HG02973 (cell line): Measurements from ENCODE around the gene DAAM2.

ENCODE experiments used
- ATAC-seq: cut with Tn5 transposase; IDR thresholded peaks from one replicate; pipeline ENCODE4 v1.9.1; 2021; ENCODE audit warnings: moderate library complexity; ENCODE audit not compliant: unreplicated experiment

DAAM2 gene

DNA sequence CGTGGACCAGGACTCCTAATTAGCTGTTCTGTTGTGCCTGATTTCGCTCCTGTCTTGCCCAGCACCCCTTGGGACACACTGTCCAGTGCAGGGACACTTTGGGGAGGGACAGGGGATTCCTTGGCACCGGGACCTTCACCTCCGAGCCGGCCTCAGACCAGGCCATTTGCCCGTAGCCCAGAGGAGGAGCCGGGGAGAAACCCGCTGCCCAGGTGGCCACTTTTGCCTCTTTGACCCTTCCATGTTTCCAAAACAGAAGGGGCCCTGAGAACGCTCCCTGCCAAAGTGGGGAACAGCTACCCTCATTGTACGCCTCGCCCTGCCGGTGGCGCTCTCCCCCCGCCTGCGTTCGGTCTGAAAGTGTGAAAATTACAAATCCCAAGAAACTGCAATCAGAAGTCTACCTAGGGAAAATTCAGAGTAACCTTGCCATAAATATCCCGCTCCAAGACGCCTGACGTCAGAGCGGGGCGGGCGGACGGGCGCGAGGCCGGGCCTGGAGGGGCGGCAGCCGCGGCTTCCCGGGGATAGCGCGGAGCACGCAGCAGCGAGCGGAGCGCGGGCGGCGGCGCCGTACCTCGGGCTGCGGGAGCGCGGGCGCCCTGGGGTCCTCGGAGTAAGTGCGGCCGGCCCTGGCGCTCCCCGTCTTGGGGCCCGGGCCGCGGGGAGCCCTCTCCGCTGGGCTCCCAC, at the start of gene DAAM2:
Gene DAAM2 (plus strand): TSS at position 527 of the 690 bp plus-strand sequence. CDS start 63,927 bp downstream, outside the sequence.
- ATAC-seq = no peak

DNA sequence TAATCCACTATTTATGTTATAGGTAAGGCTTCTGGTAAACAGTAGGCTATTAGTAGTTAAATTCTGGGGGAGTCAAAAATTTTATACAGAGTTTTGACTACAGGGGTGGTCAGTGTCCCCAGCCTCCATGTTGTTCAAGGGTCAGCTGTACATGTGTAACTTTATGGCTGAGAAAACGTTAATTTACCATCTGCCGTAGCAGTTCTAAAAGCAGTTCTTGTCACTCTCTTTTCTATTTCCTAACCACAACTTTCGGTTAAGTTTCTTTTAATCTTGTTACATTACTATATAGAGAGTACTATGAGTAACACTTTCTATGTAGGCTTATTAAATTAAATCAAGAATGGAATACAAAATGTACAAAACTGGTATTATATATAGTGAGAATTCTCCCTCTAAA, 45.4 kb upstream of the DAAM2 start:
- no peak for ATAC-seq

DNA sequence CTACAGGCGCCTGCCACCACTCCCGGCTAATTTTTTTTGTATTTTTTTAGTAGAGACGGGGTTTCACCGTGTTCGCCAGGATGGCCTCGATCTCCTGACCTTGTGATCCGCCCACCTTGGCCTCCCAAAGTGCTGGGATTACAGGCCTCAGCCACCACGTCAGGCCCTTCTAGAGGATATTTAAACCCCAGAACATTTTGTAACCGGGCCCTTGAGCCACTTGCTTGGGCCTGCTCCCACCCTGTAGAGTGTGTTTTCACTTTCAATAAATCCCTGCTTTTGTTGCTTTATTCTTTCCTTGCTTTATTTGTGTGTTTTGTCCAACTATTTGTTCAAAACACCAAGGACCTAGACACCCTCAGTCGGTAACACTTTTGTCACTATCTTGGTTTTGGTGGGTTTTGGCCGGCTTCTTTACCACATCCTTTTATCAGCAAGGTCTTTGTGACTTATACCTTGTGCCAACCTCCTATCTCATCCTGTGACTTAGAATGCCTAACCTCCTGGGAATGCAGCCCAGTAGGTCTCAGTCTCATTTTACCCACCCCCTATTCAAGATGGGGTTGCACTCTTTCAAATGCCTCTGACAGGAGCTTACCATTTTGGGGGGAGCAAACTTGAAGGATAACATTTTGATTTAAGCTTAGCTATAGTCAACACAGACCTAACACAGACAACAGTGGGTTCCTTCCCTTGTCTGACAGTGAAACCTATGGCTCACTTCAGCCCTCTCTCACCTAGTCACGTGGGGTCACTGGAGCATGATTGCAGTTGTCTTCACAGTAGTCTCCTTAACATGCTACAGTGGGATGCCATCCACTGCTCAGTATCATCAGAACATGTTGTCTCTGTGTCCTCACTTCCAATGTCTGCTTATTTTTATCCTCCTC, 39.1 kb upstream of the DAAM2 start:
- no peak for ATAC-seq

DNA sequence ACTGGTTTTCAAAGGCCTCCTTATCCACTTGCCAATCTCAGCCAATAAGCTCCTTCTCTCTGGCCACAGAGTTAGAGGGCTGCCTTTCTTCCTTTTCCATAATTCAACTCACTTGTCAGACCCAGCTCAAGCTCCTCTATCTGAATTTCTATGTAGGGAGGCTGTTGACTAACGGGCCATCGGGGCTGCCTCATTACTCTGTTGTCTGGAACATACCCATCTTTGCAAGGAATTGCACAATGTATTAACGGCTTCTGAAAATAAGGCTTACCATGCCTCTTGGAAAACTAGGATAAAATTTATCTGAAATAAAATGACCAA, 38.5 kb upstream of the DAAM2 start:
- ATAC-seq = no peak

DNA sequence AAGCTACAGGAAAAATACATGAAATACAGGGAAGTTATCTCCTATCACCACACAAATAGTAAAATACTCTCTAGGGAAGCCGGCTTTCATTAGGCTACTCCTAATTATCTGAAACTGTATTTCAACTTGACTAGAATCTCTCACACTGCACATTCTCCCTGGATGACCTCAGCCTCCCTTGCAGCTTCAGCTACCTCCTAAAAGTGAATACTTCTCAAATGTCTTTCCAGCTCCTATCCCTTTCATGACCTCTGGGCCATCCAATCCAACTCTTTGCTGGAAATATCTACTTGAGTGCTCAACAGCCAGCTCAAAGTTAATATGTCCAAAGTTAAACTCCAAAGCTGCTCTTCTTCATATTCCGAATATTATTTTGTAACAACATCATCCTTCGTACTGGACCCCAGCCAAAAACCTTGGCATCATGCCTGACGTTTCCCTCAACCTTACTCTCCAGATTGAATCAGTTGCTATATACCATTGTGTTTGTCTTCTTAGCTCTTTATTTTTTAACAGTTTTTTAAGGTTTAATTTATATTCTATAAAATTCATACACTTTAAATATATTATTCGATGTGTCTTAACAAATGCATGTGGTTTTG, 37.6 kb upstream of the DAAM2 start:
- ATAC-seq = no peak

DNA sequence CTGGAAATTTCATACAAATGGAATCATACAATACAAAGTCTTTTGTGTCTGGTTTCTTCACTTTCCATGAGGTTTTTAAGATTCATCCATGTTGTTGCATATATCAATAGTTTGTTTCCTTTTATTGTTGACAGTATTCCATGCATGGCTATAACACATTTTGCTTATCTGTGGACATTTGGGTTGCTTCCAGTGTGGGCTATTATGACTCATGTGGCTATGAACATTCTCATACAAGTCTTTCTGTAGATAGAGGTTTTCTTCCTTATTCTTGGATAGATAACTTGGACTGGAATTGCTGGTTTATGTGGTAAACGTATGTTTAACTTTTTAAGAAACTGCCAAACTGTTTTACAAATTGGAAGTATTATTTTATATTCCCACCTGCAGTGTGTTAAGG, 36.9 kb upstream of the DAAM2 start:
- no peak for ATAC-seq

DNA sequence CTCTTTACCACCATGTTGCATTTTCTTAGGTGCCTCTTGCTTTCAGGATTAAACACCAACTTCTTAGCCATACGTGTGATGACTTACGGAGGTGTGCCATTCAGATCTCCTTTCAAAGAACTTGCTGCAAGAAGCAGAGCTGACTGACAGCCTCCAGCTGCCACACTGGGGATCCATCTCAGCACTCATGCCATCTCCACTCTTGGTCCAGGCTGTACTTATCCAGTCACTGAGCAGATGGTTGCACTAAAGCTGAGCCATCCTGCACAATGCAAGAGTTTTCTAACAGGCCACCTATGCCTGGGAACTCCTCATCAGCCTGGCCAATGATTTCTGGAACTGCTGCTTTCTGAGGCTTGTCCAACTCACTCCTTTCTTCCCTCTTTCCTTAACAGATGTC, 35.6 kb upstream of the DAAM2 start:
- ATAC-seq = no peak

DNA sequence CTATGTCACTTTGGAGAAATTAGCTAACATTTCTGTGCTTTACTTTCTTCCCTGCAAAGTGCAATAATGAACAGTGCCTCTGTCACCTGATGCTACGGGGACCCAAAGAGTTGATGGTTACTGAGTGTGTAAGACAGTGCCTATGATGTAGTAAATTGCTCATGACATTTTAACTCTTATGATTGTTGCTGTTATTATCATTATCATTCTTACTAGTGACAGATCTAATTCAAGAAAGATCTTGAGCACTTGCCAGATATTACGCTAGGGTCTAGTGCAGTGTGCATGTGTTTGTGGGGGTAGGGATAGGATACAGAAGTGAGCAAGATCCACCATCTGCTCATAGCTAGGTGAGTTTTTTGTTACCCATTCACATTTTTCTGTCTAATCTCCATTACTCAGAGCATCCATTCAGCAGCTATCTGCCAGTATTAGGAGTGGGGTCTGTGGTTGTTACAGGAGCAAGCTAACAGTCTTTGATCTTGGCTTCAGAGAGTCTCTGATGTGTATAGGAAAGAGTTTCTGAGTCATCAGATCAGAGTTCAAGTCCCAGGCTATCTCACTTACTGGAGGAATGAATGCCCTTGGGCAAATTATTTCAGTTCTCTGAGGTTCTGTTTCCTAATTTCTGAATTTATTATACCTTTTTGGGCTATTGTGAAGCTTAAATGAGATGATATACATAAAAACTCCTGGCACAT, 33.1 kb upstream of the DAAM2 start:
- no peak for ATAC-seq

DNA sequence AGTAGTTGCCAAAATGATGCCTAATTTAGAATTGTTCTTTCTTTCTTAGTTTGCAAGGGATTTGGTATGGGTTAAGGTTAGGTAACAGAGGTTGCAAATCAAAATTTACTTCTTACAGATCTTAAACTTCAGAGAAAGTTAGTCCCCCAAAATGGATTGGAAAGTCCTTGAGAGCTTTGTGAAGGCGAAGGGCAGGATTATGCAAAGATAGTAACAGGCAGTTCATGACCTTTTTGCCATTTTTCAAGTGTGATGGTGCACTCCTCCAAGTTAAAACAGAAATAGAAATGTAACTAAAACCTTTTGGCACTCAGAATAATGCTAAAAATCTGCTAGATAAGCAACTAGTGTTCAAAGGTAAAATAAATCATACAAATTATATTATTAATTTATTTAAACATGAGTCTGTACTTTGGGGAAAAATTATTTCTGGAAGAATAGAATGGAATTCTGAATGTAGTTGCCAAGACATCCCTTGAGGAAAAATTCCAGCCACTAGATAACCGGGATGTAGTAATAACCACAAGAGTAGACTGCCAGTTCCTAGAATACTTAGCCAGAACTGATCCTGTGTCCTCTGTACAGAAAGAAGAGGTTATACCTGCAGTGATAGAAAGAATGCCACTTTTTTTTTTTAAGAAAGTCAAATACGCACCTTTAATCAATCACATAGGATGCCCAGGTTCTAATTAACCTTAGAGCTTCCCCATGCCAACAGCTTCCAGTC, 31.8 kb upstream of the DAAM2 start:
- no peak for ATAC-seq

DNA sequence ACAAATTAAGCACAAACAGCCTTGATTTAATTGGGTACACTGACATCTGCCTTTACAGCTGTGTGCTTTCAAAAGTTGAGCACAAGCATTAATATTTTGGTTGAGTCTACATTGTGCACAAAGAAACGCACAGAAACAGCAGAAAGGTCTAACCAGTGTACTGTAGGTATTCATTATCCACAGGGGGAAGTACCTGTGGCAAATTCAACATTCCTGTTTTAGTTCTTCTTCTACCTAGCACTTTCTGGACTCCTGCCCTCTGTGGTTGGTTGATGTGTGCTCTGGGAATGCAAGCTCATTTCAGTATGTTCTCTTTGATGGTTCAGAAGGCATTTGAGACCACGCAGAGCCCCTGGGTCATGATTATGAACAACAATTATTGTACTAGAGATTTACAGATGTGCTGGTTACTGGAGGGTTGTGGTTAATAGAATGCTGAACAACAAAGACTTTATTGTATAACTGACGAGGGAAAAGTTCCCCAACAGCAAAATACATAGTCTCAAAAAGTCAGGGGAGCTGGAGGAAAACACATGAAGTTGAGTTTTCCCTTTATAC, 26.6 kb upstream of the DAAM2 start:
- ATAC-seq = no peak

DNA sequence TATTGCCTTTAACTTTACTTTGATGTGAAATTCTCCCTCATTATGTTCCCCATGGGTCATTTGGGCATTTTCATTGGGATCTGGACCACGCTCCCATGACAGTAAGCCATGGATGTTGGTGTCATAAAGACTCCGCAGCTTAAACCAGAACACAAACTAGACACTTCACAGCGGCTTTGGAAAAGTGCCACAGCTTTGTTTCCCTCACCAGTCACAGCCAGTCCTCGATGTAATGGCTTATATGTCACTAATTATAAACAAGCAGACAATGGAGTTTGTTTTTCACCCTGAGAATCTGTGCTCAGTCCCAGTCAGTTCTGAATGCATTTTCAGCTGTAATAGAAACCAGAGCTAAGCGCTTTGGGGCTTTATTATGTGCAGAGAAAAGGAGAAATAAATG, 23.2 kb upstream of the DAAM2 start:
- no peak for ATAC-seq

DNA sequence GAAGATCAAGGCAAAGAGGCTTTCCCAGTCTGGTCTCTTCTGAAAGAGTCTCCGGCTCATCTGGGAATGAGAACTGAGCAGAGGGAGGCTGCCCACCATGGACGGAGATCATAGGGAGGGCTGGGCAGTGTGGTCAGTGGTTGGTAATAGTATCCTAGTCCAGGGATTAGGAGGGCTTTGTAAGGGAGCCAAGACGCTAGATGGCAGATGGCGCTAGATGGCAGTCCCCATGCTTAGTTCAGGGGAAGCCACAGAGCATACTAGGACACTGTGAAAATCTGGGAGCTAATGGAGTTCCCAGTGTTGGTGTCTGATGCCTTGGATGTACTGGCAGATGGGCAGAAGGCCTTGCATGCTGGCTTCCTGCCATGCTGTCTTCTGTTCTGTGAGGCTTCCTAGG, 21.7 kb upstream of the DAAM2 start:
- no peak for ATAC-seq

DNA sequence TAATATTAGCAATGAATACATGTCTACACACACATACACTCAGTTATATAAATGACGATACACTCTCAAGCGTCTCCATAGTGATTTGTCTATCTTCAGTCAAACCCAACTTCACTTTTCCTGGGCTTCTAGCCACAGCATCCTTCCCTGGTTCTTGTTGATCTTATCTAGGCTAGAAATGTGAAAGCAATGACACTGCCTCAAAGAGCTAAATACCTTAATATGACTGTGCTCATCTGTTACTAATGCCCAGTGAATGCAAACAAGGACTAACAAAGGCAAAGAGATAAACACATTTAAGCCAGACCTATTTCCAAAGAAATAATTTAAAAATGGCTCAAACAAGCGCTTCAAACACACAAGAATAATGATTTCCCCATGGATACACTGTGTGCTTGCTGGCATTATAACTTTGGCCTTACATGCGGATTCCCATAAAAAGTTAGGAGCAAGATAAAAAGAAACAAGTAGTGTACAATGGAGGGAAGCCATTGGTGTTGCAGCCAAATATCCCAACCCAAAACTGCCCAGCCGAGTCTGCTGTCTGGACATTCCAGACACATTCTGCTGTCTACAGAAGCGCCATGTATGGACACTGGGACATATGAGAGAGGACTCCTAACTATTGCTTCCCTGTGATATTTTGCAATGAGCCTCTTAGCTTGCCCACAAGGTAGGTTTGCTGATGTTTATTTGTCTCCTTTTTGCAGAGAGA, 19.5 kb upstream of the DAAM2 start:
- ATAC-seq = no peak

DNA sequence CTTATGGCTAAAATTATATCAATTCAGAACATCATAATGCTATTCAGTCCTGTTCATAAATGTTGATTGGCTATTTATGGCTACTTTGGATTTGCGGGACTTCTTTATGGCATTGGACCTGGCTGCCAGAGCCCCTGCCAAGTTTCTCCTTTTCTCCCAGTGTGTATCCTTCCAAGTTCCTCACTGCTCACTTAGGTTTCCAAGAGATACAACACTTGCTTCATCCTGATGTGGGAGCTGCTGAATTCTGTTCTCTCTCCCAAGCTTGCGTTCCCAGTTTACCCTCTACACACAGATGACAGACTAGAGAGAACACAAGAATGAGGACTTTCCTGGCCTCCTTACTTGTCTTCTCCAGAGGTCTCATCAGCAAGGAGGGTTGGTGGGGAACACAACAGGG, 18.4 kb upstream of the DAAM2 start:
- no peak for ATAC-seq

DNA sequence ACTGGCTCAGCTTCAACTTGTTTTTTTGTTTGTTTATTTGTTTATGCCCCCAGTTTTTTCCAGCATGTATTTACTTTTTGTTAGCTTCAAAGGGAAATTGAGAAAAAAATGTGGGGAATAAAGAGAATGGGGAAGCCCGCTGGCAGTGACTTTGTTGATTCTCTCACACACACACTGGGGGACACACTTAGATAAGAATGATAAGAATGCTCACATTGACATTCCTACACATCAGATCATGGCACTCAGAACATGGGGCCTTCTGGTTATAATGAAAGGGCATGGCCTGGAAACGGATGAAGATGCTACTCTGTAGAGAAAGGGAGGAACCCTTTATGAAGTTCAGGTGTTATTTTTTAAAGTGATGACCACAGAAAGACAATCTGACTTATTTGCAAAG, 15.6 kb upstream of the DAAM2 start:
- ATAC-seq = no peak

DNA sequence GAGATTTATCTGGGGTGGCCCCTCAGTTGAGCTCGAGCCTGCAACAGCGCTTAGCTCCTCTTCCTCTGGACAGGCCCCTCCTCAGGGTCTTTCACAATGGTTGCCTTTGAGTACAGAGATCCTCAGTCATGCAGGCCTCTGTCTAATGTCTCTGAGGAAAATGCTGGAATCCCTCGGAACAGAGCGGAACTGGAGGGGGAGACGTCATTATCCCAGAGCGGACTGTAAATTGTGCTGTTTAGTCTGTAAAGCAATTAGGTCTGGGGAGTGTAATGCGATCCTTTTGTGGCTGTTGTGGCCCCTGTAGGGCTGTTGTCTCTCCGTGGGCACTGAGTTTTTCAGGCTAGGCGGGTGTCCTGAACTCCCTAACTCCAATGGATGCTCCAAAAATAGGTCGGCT, 15.0 kb upstream of the DAAM2 start:
- no peak for ATAC-seq

DNA sequence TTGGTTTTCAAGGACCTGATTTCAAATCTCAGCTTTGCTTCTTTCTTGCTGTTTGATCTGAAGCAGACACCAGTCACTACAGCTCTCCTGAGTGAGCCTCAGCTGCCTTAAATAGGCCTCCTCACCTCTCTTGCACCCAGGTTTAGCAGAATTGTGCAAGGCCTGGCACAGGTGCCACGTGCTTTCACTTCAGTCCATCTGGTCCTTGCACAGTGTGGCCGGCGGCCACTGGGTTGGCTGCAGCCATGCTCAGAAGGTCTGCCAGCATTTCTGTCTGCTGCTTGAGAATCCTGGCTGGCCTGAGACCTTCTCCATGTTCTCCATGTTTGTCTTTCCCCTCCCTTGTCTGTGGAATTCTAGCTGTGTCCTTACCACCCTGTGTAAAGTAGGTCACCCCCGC, 14.5 kb upstream of the DAAM2 start:
- no peak for ATAC-seq

DNA sequence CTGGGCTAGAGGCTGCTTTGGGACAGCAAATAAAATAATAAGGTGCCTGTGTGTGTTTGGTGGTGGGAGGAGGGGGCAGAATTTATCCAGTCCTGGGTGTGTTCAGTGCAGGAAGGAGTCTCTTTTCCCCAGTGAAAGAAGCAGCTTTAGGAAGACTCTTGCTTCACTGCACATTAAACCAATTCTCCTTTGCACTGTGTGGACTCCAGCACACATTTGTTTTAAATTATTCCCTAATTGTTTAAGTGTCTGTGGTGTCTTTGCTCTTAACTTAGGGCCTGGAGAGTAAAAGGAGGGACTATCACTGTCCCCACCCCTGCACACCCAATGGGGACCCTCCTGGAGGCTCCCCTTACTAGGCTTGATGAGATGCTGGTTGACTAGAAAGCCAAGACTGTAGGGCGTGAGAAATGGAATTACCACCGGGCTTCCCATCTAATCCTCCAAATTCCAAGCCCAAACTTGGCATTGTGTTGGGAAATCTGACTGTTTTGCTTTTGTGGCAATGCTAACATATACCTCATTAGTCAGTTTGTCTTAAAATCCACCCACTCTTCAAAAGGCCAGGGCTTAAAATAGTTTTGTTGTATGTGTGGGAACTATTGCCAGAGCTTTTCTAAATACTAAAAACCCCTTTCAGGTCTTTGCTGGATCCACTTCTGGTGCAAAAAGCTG, 13.5 kb upstream of the DAAM2 start:
- no peak for ATAC-seq

DNA sequence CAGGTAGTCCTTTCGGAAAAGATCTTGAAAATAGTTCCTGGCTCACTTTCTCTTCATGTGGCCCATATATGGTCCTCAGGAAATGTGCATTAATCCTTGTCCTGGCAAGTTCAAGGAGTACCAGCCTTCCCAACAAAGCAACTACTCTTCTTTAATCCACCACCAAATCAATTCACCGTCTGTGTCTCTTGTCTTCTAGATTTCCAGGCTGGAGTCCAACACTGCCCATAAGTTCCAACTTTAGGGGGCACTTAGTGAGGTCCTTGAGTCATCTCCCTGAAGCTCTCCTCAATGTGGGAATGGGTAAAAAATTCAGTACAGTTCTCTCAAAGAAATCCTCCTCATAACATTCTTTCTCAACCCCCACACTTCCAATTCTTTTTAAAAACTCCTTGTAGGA, 6.9 kb upstream of the DAAM2 start:
- no peak for ATAC-seq
